B cell (primary cell): Measurements from ENCODE around the gene NEUROD1. TPM values are rescaled to one million over a fixed set of nuclear protein-coding genes. Genes with fewer than 3 reads are reported as not detected.

ENCODE experiments used
- ATAC-seq: fragments of 200-7000 bp; cut with Tn5 transposase; one replicate; pipeline ENCODE4 v1.10.0; 2021; ENCODE audit warnings: low read depth, mild to moderate bottlenecking, moderate number of reproducible peaks, moderate library complexity
- CTCF ChIA-PET: fragments of 350-600 bp; sonication (Branson Sonifier 250); formaldehyde crosslinking; loops from one replicate; lab custom pipeline; 2021; ENCODE audit warnings: antibody characterized with exemption, inconsistent platforms; lab: Charles Lee
- POLR2A ChIA-PET: fragments of 350-600 bp; sonication (Branson Sonifier 250); formaldehyde crosslinking; loops from one replicate; lab custom pipeline; 2021; ENCODE audit warnings: antibody characterized with exemption; lab: Charles Lee
- DNase-seq: peaks from one replicate; pipeline ENCODE4 v3.0.0; 2013
- H2AFZ ChIP-seq: 2 replicates; pipeline ENCODE4 v1.6.1; 2012; ENCODE audit warnings: mild to moderate bottlenecking, low read depth, low read length; ENCODE audit not compliant: insufficient read depth, poor library complexity, severe bottlenecking
- H3K27ac ChIP-seq, 2 donors: 1 replicate in 1 of 2; 2 replicates in 1 of 2; pipeline ENCODE4 v1.5.1; 2012 to 2013; ENCODE audit warnings: low read length in 2 of 2, mild to moderate bottlenecking in 2 of 2, moderate library complexity in 1 of 2
- H3K27me3 ChIP-seq, 4 experiments: fragments of 200-600 bp in 1 of 4; sonication (generic) in 1 of 4; replicated peaks in 1 of 4; 1 replicate in 2 of 4; 2 replicates in 2 of 4; pipeline versions ENCODE4 v1.6.1 to v1.7.0; 2013 to 2016; ENCODE audit warnings: low read length in 3 of 4, mild to moderate bottlenecking in 2 of 4, mixed read lengths in 1 of 4, moderate library complexity in 1 of 4; ENCODE audit not compliant: insufficient read depth in 4 of 4, control insufficient read depth in 3 of 4; ENCODE audit errors: control extremely low read depth in 1 of 4
- H3K36me3 ChIP-seq, 2 experiments: replicated peaks in 1 of 2; 1 replicate in 1 of 2; 2 replicates in 1 of 2; pipeline versions ENCODE4 v1.6.1 to v1.7.1; 2013; ENCODE audit warnings: low read length in 1 of 2; ENCODE audit not compliant: insufficient read depth in 2 of 2, control insufficient read depth in 1 of 2; ENCODE audit errors: control extremely low read depth in 1 of 2, extremely low read depth in 1 of 2
- H3K4me1 ChIP-seq, 2 donors: fragments of 200-600 bp in 1 of 2; sonication (generic) in 1 of 2; 1 replicate in 1 of 2; 2 replicates in 1 of 2; pipeline versions ENCODE4 v1.5.1 to v1.6.1; 2013 to 2017; ENCODE audit warnings: low read length in 2 of 2; ENCODE audit not compliant: control insufficient read depth in 2 of 2, insufficient read depth in 2 of 2
- H3K4me2 ChIP-seq: replicated peaks from 2 replicates; pipeline ENCODE3; 2012; ENCODE audit warnings: mild to moderate bottlenecking, low read depth, low read length; ENCODE audit not compliant: poor library complexity, severe bottlenecking
- H3K4me3 ChIP-seq, 5 experiments: fragments of 200-600 bp in 1 of 5; sonication (generic) in 1 of 5; 1 replicate in 3 of 5; 2 replicates in 2 of 5; pipeline versions ENCODE4 v1.5.1 to v1.7.0; 2011 to 2016; ENCODE audit warnings: low read length in 4 of 5, mild to moderate bottlenecking in 4 of 5, low read depth in 2 of 5, control low read depth in 1 of 5, moderate library complexity in 1 of 5; ENCODE audit not compliant: insufficient read depth in 1 of 5; ENCODE audit errors: control extremely low read depth in 1 of 5, extremely low read depth in 1 of 5
- H3K79me2 ChIP-seq: fragments of 200-600 bp; sonication (generic); one replicate; pipeline ENCODE4 v1.6.0; 2016; ENCODE audit warnings: low read length; ENCODE audit not compliant: control insufficient read depth, insufficient read depth
- H3K9ac ChIP-seq: fragments of 200-600 bp; sonication (generic); 2 replicates; pipeline ENCODE4 v1.6.1; 2017; ENCODE audit warnings: mild to moderate bottlenecking, low read length, moderate library complexity
- H3K9me3 ChIP-seq, 3 donors: one replicate each; pipeline versions ENCODE4 v1.6.1 to v1.7.1; 2013; ENCODE audit warnings: low read length in 2 of 3; ENCODE audit not compliant: control insufficient read depth in 2 of 3, insufficient read depth in 1 of 3; ENCODE audit errors: control extremely low read depth in 1 of 3
- H4K20me1 ChIP-seq: 2 replicates; pipeline ENCODE4 v1.6.0; 2012; ENCODE audit warnings: mild to moderate bottlenecking, low read length; ENCODE audit not compliant: insufficient read depth, control insufficient read depth, poor library complexity, severe bottlenecking
- H3K27ac Mint-ChIP-seq: one replicate; pipeline ENCODE4 v1.8.0; 2021; ENCODE audit warnings: mixed read lengths
- H3K27me3 Mint-ChIP-seq: one replicate; pipeline ENCODE4 v1.8.0; 2021; ENCODE audit warnings: mixed read lengths
- H3K4me1 Mint-ChIP-seq: one replicate; pipeline ENCODE4 v1.8.0; 2021; ENCODE audit warnings: mixed read lengths
- H3K4me3 Mint-ChIP-seq: one replicate; pipeline ENCODE4 v1.8.0; 2021; ENCODE audit warnings: mixed read lengths
- H3K9me3 Mint-ChIP-seq: one replicate; pipeline ENCODE4 v1.8.0; 2022; ENCODE audit warnings: mixed read lengths; ENCODE audit not compliant: insufficient read depth
- CTCF ChIP-seq: fragments of 200-600 bp; IDR thresholded peaks from one replicate; pipeline ENCODE4 v1.8.0; 2022; ENCODE audit warnings: antibody characterized with exemption, mild to moderate bottlenecking
- EZH2 ChIP-seq: IDR thresholded peaks from 2 replicates; pipeline ENCODE4 v1.6.1; 2012; ENCODE audit warnings: borderline replicate concordance, low read depth, mild to moderate bottlenecking, moderate library complexity, low read length; ENCODE audit not compliant: insufficient read depth, poor library complexity, severe bottlenecking
- WGBS: methylation state at CpG from one replicate; pipeline ENCODE4 v1.1.5; 2013; ENCODE audit warnings: missing lambda C conversion rate; ENCODE audit not compliant: insufficient coverage; 5-methylcytosine and 5-hydroxymethylcytosine counted together
- intact Hi-C: fragments of 100-400 bp; cut with micrococcal nuclease; formaldehyde crosslinking; loops from one replicate; pipeline ENCODE4 v1.10.0; 2022
- polyA plus RNA-seq: library from polyadenylated mRNA; depleted of rRNA; stranded (reverse); fragments of >200 nt; gene quantifications from 2 replicates; pipeline ENCODE4 v1.2.3, GENCODE V29; 2012
- total RNA-seq, 2 donors: library from RNA; stranded (reverse); fragments of 120-200 nt in 1 of 2; gene quantifications; 1 replicate in 1 of 2; 2 replicates in 1 of 2; pipeline versions ENCODE4 v1.2.3 to v1.2.4, GENCODE V29; 2013 to 2022

The NEUROD1 gene
- total and polyA plus RNA-seq, 2 donors (not counting 1 experiment from before 2014, with no cell fraction given), result not detected

GRCh38 chr2:181685150-181685688, 4.9 kb upstream of the NEUROD1 start:
- ATAC-seq, result no peak
- no peak overlapping the region for H3K27ac ChIP-seq
- intact Hi-C loops, result no loop called here
- no peaks in the 10 kb centered on the region for H3K79me2 ChIP-seq
- no peak overlapping the region for H2AFZ ChIP-seq
- POLR2A ChIA-PET, result no interaction called here
- 16% methylated on average over 21 of the region's 21 CpGs for WGBS
- no peaks in the 10 kb centered on the region for H4K20me1 ChIP-seq
- Mint-ChIP-seq H3K27me3 (peaks cover 78% of the 10 kb centered on the region), H3K4me1 (peaks cover 50% of the 10 kb centered on the region), H3K9me3 (peaks cover 4% of the 10 kb centered on the region), H3K27ac (no peak overlapping the region), H3K4me3 (no peak overlapping the region)
- H3K9me3 ChIP-seq, result peaks cover 1 to 49% (median 4%) of the 10 kb centered on the region in 3 donors
- H3K27me3 ChIP-seq, result peaks cover 3 to 72% (median 58%) of the 10 kb centered on the region in 4 experiments
- H3K4me1 ChIP-seq, result peaks cover 55 to 58% of the 10 kb centered on the region in 2 donors
- CTCF ChIA-PET, result no interaction called here
- H3K4me2 ChIP-seq, result no peak overlapping the region
- no peaks in the 10 kb centered on the region for H3K36me3 ChIP-seq
- peak; percentile 20 for DNase-seq
- H3K9ac ChIP-seq, result no peak overlapping the region
- TF ChIP-seq CTCF, result no peak
- no peak for TF ChIP-seq EZH2
- H3K4me3 ChIP-seq, result no peak overlapping the region

DNA sequence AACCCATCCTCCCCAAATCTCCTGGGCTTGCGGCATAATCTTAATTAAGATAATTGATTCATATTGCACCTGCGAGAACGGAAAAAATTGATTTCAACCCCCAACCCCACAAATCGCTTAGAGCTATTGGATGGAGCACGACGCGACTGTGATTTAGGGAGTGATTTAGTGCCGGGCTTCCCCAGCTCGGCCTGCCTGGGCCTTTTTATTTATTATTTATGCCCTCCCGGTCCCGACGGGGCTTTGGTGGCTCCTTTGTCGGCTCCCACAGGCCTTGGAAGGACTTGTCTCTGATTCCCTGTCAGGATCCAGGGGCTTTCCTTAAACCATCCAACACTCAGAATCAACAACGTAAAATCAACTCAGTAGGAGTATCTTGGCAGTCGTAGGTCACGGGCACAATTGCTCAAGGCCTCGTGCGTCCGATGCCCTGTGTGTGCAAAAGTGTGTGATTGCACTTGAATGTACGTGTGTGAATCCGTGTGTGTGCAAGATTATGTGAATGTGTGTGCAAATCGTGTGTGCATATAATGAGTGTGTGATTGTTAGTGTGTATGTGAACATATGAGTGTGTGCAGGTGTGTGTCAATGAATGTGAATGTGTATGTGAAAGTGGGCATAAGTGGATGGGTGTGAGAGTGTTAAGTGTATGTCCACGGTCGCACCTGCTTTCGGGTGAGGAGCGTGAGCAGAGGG, 4.3 kb upstream of the NEUROD1 start:
- no peak overlapping the region for H3K27ac Mint-ChIP-seq
- intact Hi-C loops, result no loop called here
- TF ChIP-seq EZH2, result no peak
- TF ChIP-seq CTCF, result no peak

More for the DNA sequence above, 4.3 kb upstream of the NEUROD1 start:
- ATAC-seq (no peak), DNase-seq (peak; percentile 40)
- WGBS, result 27% methylated on average over 16 of the region's 26 CpGs
- Histone ChIP-seq H3K27ac (no peak overlapping the region), H3K79me2 (no peaks in the 10 kb centered on the region), H4K20me1 (no peaks in the 10 kb centered on the region), H3K4me3 (peak overlapping the region in 1 of 5 experiments; percentile 4), H2AFZ (peak overlapping the region; percentile 29), H3K4me1 (peaks cover 55 to 59% of the 10 kb centered on the region in 2 donors), H3K27me3 (peaks cover 3 to 77% (median 63%) of the 10 kb centered on the region in 4 experiments), H3K9me3 (peaks cover 1 to 51% (median 4%) of the 10 kb centered on the region in 3 donors), H3K36me3 (no peaks in the 10 kb centered on the region), H3K4me2 (peak overlapping the region; percentile 70), H3K9ac (no peak overlapping the region)
- H3K27me3 Mint-ChIP-seq, result peaks cover 80% of the 10 kb centered on the region
- ChIA-PET CTCF (interaction anchor here (0.9 kb wide), 1 partner anchor 54 kb away, joined by 3 read pairs; no protein-coding TSS in a partner anchor), POLR2A (no interaction called here)
- peaks cover 52% of the 10 kb centered on the region for H3K4me1 Mint-ChIP-seq
- H3K9me3 Mint-ChIP-seq, result peaks cover 6% of the 10 kb centered on the region
- peak overlapping the region; percentile 48 for H3K4me3 Mint-ChIP-seq
